ENCODE results near the gene IQSEC1.

IQSEC1 gene

DNA sequence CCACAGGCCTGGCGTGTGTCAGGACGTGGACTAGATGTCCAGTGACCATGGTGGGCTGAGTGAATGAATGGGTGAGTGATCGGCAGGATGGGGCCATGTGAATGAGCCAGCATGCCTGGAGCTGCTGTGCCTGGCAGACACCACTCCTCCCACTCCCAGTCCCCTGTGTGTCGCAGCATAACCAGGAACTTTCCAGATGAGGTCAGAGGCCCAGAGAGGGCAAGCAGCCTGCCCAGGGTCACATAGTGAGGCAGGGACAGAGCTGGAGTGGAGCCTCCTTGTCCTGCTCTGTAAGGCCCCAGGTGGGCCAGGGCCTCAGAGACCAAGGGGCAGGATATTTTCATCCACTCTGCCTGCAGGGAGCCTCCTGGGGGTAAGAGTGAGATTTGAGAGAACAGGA, 6.4 kb downstream of the IQSEC1 start:
- no peak for DNase-seq

DNA sequence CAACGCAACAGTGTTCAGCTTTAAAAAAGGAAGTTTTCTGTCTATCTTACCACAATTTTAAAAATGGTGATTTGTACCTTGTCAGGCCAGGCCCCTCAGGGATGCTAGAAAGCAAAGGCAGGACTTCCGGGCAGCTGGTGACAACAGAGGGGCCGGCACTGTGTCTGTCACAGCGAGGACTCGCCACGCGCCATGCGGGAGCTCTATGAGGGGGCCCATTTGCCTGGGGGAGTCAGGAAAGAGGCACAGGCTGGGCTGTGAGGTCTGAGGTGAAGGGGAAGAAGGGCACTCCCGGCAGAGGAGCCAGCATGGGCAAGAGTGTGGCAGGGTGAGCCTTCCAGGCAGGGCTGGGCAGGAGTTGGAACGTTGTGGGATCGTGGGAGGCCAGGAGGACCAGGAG, 7.0 kb downstream of the IQSEC1 start:
- DNase-seq, result no peak

DNA sequence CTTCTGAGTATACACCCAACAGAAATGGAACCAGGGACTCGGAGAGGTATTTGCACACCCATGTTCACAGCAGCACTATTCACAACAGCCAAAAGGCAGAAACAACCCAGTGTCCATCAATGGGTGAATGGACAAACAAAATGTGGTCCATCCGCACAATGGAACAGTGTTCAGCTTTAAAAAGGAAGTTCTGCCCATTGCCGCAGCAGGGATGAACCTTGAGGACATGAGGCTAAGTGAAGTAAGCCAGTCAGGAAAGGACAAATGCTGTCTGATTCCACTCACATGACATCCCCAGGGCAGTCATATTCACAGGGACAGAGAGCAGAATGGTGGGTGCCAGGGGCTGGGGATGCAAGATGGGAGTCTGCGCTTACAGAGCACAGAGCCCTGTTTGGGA, 7.5 kb downstream of the IQSEC1 start:
- DNase-seq, result no peak

DNA sequence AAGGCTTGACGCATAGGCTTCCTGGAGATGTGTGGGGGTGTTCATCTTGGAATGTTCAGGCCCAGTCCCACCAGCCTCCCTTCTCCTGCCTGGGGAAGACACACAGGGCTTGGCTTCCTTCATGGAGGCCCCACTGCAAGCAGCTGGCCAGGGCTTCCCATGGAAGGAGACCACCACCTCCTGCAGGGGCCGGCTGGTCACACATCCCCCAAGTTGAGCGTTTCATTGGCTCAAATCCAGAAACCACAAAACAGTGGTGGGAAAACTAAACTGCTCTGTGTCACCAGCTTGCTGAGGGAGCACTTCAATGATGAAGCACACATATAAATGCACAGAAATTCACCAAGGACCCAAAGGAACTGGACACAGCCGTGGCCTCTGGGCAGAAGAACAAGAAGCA, 8.3 kb downstream of the IQSEC1 start:
- DNase-seq, result no peak

DNA sequence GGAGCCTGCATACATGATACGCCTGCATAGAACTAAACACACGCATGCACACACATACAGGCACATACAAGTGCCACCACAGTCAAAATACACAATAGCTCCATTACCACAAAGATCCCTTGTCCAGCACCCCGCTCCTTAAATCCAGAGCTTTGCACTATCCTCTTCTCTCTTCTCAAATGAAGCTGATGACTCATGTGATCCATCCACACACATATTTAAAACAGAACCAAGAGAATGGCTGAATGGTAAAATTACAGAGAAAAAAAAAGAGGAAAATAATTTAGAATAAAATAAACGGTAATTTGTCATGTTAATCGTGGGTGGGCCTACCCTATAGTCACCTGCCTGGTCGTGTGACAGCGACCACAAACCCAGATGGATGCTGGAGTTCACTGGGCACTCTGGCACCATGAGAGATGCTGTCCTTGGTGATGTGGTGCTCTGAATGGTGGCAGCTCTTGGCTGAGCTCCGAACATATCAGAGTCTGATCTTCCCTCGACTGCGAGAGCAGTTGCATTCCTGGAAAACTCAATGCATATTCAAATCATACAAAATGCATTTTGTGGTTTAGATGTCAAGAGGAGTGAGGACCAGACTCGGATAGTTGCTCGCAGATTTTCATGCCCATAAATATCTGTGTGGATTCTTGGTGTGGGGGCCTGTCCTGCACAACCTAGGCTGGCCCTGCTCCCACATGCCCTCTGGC, 8.9 kb downstream of the IQSEC1 start:
- no peak for DNase-seq

DNA sequence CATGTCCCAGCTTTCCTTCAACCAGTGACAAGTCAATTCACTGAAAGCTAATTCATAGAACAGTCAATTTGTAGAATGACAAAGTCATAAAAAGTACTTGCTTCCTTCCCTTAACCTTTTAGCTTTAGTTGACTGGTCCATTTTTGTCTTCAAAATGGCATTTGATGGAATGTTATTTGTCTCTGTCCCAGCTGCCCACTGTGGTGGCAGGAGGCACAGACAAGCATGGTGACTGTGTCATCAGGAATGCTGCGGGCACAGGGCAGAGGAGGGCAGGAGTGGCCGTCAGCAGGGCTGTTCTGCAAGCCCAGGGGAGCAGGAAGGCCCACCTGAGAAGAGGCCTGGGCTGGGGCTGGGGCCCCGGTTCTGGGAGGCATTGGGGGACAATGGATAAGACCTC, 10.0 kb downstream of the IQSEC1 start:
- DNase-seq, result no peak

DNA sequence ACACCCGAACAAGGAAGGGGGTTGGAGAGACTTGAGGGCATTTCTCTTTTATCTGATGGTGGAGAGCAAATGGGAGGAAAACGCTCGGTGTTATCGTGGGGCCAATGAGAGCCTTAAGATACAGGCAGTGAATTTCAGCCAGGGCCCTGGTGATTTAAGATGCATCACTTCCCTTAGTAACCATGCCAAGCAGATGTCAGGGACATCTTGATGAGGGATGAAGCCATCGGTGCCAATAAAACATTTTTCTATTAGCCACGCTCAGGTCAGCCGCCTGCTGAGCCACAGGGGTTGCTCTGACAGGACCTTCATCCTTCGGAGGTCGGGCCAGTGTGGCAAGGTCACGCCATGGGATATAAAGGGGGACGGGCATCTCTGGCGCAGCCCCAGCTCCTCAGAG, 10.6 kb downstream of the IQSEC1 start:
- DNase-seq, result no peak

DNA sequence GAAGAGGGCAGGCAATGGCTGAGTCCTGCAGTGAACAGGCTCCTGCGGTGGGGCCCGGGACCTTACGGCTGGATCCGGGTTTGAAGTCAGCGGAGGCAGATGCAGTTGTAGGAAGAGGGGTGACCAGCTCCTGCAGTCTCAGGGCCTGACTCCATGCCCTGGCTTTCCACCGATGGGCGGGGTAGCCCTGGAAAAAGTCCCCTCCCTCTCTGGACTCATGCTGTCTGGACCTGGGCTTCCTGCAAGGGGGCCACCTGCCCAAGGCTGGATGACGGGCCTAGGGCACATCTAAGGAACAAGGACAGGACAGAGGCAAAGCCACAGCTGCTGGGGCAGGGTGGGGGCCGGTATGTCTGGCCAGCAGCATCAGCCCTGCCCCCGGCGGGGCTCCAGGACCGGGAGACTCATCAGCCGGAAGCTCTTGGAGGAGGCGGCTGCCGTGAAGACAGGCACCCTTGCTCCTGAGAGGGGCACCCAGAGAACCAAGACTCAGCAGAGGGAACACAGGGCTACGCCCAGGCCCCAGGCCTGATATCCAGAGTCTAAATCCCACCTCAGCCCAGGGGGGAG, 12.8 kb downstream of the IQSEC1 start:
- DNase-seq, result no peak

DNA sequence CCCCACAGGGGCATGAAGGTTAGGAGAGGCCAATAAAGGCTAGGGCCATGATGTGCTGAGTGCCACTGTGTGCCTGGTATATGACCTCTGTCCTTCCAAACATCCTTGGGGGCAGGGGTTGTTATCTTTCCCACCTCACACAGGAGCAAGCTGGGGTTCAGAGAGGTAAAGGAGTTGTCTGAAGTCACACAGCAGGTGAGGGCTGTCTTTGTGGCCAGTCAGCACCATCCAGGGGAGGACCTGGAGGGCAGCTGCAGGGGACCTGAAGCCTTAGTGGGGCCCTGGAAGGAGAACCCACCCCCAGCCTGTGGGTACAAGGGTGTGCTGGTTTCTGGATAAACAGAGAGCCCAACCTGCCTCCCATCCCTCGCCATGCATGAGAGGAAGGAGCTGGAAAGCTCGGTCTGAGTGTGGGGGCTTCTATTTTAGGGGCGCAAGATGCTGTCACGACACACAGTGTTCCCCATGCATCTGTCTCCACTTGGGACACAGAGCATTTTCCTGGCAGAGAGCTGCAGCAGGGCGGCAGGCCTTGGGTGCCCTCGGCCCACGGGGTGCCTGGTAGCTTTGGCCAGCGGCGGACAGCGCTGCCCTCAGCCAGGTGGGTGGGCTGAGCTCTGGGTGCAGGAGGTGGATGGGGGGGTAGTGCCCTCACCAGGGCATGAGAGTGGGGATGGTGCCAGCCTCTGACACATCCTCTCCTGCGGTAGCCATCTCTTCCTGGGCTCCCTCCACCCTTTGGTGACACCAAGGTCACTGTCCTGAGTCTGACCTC, 14.7 kb downstream of the IQSEC1 start:
- DNase-seq, result no peak

DNA sequence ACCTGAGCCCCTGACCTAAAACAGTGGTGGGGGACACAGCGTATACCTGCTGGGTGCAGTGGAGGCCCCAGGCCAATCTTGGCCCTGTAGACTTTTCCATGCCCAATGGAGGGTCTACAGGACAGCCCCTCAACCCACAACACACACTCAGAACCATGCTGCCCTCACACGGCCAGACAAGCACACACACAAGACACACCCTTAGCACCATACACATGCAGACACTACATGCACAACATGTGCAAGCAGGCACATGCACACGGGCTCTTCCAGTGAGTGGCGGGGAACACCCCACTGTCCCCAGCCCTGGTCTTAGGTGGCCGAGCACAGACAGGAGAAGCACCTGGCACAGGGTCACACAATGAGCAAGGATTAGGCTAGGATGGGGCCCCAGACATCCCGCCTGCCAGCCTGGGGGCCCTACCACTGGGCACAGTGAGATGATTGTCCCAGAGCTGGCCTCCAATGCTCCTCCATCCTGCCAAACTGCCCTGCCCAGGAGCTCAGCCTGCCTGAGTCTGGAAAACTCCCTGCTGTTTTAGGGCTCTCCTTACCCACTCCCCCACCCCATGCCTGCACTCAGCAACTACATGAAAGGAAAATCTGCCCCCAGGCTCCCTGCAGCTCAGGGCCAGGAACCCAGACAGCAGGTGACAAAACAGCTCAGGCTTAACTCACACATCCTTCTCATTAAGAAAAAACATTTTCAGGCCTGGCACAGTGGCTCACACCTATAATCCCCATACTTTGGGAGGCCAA, 15.8 kb downstream of the IQSEC1 start:
- DNase-seq, result no peak

DNA sequence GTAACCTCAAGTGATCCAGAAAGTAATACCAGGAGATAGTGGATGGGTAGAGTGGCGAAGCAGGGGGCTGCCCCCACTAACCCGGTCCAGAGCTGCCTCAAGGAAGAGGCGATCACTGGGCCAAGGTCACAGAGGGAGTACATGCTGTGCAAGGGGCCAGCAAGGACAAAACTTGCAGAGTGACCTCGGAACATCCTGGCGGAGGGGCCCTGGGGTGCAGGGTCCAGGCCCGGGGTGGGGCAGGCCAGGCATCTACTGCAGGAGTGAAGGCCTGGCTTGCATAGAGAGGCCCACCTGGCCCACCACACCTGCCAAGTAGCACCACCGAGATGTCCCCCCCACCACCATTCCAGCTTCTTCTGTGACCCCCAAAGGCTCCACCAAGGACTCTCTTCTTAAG, 17.6 kb downstream of the IQSEC1 start:
- DNase-seq, result no peak

DNA sequence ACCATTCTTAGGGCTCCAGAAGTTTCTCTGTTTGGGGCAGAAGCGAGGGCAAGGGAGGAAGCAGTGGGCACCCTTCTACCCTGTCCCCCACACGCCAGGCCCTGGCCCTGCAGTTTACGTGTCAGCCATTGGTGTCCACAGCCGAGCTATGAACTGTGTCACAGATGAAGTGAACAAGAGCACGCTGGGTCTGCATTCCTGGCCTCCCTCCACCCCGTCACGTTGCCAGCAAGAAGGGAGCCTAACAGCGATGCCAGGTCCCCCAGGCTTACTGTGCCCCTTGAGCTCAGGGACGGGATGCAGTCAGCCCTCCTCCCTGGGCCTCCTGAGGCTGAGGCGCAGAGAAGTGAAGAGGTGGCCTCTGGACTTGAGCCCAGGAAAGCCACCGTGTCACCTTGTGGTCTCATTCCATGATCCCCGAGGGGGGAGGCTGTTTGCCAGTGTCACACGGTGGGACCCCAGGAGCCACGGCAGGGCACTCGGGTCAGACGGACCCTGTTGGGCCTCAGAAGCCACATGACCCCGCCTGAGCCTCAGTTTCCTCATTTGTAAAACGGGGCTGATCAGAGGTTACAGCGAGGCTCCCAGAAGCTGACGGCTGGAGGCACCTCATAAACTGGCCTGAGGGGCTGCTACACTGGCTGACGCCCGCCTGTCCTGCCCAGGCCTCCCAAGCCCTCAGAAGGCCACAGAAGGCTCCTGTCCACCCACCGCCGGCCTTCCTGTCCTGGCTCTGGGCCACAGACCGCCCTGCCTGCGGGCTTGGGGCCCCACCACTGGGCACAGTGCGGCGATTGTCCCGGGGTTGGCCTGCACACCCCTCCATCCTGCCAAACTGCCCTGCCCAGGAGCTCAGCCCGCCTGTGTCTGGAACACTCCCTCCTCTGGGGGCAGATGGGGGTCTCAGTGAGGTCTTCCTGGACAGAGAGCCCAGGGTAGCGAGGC, 18.6 kb downstream of the IQSEC1 start:
- DNase-seq, result no peak

DNA sequence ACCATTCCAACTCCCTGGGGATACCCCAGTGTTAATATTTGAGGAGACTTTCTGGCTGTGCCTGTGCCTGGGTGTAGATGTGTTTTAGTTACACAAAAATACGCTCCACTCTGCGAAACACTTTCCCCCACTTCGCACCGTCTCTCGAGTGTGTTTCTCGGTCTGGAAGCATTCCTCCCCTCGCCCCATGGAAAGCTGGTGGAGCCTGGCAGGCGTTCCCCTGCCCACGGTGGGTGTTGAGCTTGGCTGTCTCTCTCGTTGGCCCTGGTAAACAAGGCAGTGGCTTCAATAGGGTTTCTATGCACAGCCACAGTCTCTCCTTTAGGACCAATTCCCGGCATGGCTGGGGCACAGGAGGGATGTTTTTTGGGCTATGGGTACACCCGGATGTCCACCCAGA, 19.3 kb downstream of the IQSEC1 start:
- no peak for DNase-seq

DNA sequence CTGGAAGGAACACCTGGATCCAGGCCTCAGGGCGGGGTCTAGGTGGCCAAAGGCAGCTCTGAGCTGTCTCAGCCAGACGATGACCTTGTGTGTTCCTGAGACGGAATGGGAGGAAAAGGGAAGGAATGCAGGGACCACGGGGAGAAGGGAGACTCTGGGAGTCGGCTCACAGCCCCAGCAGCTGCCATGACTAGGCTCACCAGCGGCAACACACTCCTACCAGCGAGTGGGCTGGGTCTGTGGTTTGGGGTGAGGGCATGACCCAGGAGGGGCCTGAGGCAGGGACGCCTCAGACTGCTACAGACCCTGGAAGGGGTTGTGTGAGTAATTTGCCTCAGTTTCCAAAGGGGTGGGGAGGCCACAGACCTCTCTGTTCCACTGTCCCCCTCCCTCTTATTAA, 19.8 kb downstream of the IQSEC1 start:
- no peak for DNase-seq

DNA sequence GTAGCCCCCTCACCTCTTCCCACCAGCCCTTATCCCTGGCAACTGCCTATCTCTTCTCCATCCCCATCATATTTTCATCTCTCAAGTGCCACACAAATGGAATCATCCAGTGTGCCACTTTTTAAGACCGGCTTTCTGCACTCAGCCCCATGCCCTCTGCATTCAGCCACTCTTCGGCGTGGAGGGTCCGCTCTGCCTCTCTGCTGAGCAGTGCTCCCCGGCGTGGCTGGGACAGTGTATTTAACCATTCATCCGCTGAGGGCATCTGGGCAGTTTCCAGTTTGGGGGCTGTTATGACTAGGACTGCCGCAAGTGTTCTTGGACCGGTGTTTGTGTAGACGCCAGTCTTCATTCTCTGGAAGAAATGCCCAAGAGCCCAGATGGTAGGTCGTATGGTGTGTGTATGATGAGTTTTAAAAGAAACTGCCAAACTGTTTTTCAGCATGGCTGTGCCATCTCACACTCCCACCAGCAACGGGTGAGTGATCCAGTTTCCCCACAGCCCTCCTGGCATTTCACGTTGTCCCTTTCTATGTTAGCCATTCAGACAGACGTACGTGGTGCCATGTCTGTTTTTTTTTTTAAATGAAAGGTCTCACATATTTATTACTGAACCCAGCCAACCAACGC, 20.9 kb downstream of the IQSEC1 start:
- no peak for DNase-seq

DNA sequence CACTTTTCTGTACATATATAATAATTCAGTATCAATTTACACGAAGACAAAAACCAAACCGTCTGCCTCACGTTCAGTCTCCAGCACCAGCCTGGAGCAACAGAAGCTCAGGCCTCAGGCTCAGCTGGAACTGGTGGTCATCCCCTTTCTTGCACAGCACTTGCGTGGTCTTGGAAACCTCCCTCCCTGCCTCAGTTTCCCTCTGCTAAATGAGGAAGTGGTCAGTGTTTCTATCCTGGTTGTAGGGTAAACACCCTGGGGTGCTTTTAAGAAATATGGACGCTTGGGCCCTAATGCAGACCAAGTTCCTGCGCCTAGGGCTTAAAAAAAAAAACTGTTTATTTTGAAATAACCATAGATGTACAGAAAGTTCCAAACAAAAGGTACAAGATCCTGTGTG, 21.6 kb downstream of the IQSEC1 start:
- no peak for DNase-seq

DNA sequence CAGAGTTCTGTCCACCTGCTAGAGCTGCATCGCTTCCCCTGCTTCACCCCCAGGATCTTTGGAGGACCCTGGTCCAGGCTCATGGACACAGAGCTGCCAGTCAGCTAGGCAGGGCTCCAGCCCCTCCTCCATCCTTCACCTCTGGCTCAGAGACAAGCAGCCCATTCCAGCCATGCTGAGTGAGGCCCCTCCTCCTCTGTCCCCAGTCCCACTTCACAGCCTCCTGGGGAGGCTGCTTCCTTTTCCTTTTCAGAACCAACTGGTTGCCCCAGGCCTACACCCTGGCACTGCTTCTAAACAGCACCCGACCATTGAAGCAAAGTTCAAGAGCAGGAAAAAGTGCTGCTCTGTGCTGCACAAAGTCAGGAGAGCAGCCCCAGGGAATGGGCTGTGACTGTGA, 22.2 kb downstream of the IQSEC1 start:
- DNase-seq, result no peak

DNA sequence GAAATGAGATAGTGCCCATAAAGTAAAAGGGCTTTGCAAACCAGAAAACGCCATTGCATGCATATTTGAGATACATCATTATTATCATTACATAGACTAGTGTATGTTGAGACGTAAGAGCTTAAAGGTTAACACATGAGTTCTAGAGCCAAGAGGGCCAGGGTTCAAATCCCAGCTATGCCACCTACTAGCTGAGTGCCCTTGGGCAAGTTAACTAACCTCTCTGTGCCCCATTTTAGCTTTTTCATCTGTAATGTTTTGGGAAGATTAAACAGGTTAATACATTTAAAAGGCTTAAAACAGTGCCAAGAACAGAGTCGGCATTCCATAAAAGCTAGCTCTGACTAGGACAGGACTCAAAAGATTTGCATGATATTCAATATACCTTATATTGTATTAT, 22.8 kb downstream of the IQSEC1 start:
- no peak for DNase-seq

DNA sequence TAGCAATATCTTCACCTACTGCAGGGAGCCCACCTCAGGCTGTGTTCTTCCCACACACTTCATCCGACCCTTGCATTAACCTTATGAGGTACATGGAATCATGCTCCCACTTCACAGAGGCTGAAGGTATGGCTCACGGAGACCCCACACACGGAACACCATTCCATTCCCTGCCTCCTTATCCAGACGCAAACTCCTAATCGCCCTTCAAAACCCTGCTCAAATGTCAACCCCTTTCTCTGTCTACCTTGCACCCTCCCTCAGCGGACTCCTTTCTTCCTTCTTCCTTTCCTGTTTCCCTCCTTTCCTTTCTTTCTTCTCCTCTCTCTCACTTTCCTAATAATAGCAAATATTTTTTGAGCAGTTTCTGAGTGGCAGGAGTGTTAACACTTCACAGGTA, 23.8 kb downstream of the IQSEC1 start:
- DNase-seq, result no peak

DNA sequence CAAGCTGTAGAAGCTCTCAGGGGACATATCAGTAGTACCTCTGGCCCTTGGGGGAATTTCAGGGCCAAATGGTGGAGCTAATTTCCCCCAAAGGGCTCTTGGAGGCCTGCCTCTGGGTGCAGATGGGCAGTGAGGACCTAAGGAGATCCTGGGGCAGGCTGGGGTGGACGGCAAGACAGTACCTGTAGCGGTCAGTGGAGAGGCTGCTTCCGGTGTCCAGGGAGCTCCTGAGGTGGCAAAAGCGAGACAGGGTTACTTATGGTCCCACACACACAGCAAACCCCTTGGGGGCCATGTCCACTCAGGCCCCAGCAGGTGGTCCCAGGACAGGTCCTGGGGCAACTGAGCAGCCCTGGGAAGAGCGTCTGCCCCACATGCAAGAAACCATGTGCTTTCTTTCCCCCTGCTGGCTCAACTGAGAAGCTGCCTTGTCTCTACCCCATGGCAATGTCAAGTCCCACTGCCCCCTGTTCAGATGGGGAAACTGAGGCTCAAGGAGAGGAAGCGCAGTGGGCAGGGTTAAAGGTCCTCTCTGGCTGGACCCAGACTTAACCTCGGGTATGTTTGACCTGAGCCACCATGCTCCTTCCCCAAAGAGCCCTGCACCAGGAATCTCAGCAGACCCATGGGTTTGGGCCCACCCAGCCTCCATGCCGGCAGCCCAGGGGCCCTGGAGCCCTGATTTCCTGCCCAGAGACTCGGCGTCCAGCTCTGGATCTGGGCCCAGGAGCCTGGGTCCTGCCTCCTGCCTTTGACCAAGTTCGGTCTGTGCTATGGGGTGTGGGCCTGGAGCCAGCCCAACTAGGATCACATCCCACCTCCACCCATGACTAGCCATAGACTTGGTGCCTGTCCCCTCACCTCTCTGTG, 25.7 kb downstream of the IQSEC1 start:
- DNase-seq, result no peak

All from NCI-H1930 (cell line).